CD14-positive monocyte (primary cell): ENCODE results near the gene ABTB2. TPM values are rescaled to one million over a fixed set of nuclear protein-coding genes. Genes with fewer than 3 reads are reported as not detected.

Experiments
- DNase-seq, 3 donors: peaks; one replicate each; pipeline ENCODE4 v3.0.0-alpha.2; 2011 to 2022
- H2AFZ ChIP-seq: 2 replicates; pipeline ENCODE4 v1.6.0; 2012; ENCODE audit warnings: mild to moderate bottlenecking, low read depth, low read length, inconsistent platforms; ENCODE audit not compliant: insufficient read depth, poor library complexity, severe bottlenecking
- H3K27ac ChIP-seq, 2 donors: 1 replicate in 1 of 2; 2 replicates in 1 of 2; pipeline ENCODE4 v1.5.1; 2012 to 2013; ENCODE audit warnings: low read length in 2 of 2, control low read depth in 1 of 2, inconsistent platforms in 1 of 2, low read depth in 1 of 2, mild to moderate bottlenecking in 1 of 2
- H3K27me3 ChIP-seq, 2 donors: one replicate each; pipeline versions ENCODE4 v1.6.0 to v1.6.1; 2011 to 2013; ENCODE audit warnings: low read length in 2 of 2; ENCODE audit not compliant: control insufficient read depth in 2 of 2, insufficient read depth in 2 of 2
- H3K36me3 ChIP-seq, 2 donors: replicated peaks in 1 of 2; 1 replicate in 1 of 2; 2 replicates in 1 of 2; pipeline versions ENCODE4 v1.5.1 to v1.6.1; 2012 to 2013; ENCODE audit warnings: low read length in 2 of 2, control low read depth in 1 of 2, inconsistent platforms in 1 of 2, mild to moderate bottlenecking in 1 of 2; ENCODE audit not compliant: insufficient read depth in 2 of 2, control insufficient read depth in 1 of 2
- H3K4me1 ChIP-seq, 2 donors: 1 replicate in 1 of 2; 2 replicates in 1 of 2; pipeline versions ENCODE4 v1.5.1 to v1.6.1; 2012 to 2013; ENCODE audit warnings: low read length in 2 of 2, control low read depth in 1 of 2, inconsistent platforms in 1 of 2, mild to moderate bottlenecking in 1 of 2, moderate library complexity in 1 of 2; ENCODE audit not compliant: insufficient read depth in 2 of 2, control insufficient read depth in 1 of 2
- H3K4me2 ChIP-seq: replicated peaks from 2 replicates; pipeline ENCODE3; 2012; ENCODE audit warnings: low read length, moderate library complexity, mild to moderate bottlenecking; ENCODE audit not compliant: poor library complexity, severe bottlenecking; ENCODE audit errors: extremely low read depth
- H3K4me3 ChIP-seq, 3 experiments: fragments of 200-600 bp in 1 of 3; sonication (generic) in 1 of 3; replicated peaks in 1 of 3; 1 replicate in 2 of 3; 2 replicates in 1 of 3; pipeline ENCODE4 v1.5.1; 2011 to 2013; ENCODE audit warnings: low read length in 3 of 3, mild to moderate bottlenecking in 3 of 3, control low read depth in 2 of 3, low read depth in 2 of 3, inconsistent platforms in 1 of 3, moderate library complexity in 1 of 3
- H3K79me2 ChIP-seq: 2 replicates; pipeline ENCODE4 v1.6.0; 2012; ENCODE audit warnings: mild to moderate bottlenecking, control low read depth, inconsistent platforms, low read length, moderate library complexity; ENCODE audit not compliant: insufficient read depth
- H3K9ac ChIP-seq: 2 replicates; pipeline ENCODE4 v1.6.0; 2017; ENCODE audit warnings: low read length, mild to moderate bottlenecking; ENCODE audit not compliant: insufficient read depth, poor library complexity, severe bottlenecking
- H3K9me3 ChIP-seq, 2 donors: replicated peaks in 1 of 2; 1 replicate in 1 of 2; 2 replicates in 1 of 2; pipeline versions ENCODE4 v1.5.1 to v1.6.1; 2012 to 2013; ENCODE audit warnings: low read length in 2 of 2, control low read depth in 1 of 2; ENCODE audit not compliant: control insufficient read depth in 1 of 2, insufficient read depth in 1 of 2
- H4K20me1 ChIP-seq: 2 replicates; pipeline ENCODE4 v1.6.0; 2012; ENCODE audit warnings: mild to moderate bottlenecking, low read length, control low read depth, moderate library complexity; ENCODE audit not compliant: insufficient read depth
- H3K27ac Mint-ChIP-seq, 7 donors: one replicate each; pipeline ENCODE4 v1.8.0; 2020; ENCODE audit warnings: mild to moderate bottlenecking in 7 of 7, mixed read lengths in 7 of 7, moderate library complexity in 6 of 7, inconsistent platforms in 2 of 7
- H3K27me3 Mint-ChIP-seq, 3 donors: one replicate each; pipeline ENCODE4 v1.8.0; 2021 to 2022; ENCODE audit warnings: low read depth in 3 of 3, mild to moderate bottlenecking in 3 of 3, mixed read lengths in 3 of 3, moderate library complexity in 3 of 3, inconsistent platforms in 1 of 3
- H3K36me3 Mint-ChIP-seq, 2 donors: one replicate each; pipeline ENCODE4 v1.8.0; 2020; ENCODE audit warnings: mixed read lengths in 2 of 2, inconsistent platforms in 1 of 2, mild to moderate bottlenecking in 1 of 2
- H3K4me1 Mint-ChIP-seq: one replicate; pipeline ENCODE4 v1.8.0; 2020; ENCODE audit warnings: mild to moderate bottlenecking, mixed read lengths
- H3K4me3 Mint-ChIP-seq, 2 donors: one replicate each; pipeline ENCODE4 v1.8.0; 2020; ENCODE audit warnings: mild to moderate bottlenecking in 2 of 2, mixed read lengths in 2 of 2, moderate library complexity in 1 of 2
- H3K9me3 Mint-ChIP-seq, 7 donors: one replicate each; pipeline ENCODE4 v1.8.0; 2020 to 2022; ENCODE audit warnings: mixed read lengths in 7 of 7, mild to moderate bottlenecking in 6 of 7, moderate library complexity in 6 of 7, inconsistent platforms in 2 of 7
- WGBS: methylation state at CpG from one replicate; pipeline ENCODE4 v1.1.5; 2013; ENCODE audit warnings: missing lambda C conversion rate; ENCODE audit not compliant: insufficient coverage; 5-methylcytosine and 5-hydroxymethylcytosine counted together
- intact Hi-C, 2 donors: fragments of 100-400 bp; cut with micrococcal nuclease; formaldehyde crosslinking; loops; one replicate each; pipeline versions ENCODE4 v1.15.0 to v1.15.1; 2023
- polyA plus RNA-seq, 3 donors: library from polyadenylated mRNA; depleted of rRNA in 1 of 3; unstranded in 2 of 3; stranded (reverse) in 1 of 3; fragments of 300-500 nt in 2 of 3; fragments of >200 nt in 1 of 3; fragmentation: Illumina TruSeq in 2 of 3; gene quantifications; 1 replicate in 2 of 3; 2 replicates in 1 of 3; pipeline ENCODE4 v1.2.3, GENCODE V29; 2012 to 2021
- TF ChIP-seq, protein P1 (sequence below): fragments of 200-600 bp; IDR thresholded peaks from one replicate; pipeline ENCODE4 v1.8.0; 2022; ENCODE audit warnings: antibody characterized with exemption, mild to moderate bottlenecking

ABTB2 gene
- polyA plus RNA-seq, 3 donors, result 0.25 to 1.7 (median 0.26) TPM

DNA sequence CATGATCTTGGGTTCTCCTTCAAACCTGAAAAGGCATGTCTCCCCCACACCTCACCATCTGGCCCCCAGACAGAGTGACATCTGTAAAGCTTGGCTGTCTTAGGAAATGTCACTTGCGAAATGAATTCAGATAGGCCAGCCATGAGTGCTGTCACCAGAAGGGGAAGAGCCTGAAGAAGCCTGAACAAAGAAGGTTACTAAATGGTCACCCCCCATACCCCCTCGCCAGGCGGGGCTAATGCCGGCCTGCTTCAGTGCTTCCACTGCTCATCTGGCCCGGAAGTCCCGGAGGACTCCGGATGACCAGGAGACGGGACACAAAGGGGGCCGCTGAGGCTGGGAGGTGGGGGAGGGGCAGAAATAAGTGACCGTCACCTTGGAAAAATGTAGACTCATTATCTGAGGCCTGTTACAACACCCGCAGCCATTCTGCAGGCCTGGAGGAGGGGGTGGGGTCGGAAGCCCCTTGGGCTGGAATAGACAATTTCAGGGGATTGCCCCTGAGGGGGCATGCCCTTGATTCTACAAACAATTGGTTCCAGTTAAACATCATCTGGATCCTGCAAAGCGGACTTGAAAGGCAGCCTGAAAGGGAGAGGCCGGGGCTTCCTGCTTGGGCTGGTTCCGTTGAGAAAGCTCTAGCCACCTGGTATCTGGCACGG, 209.2 kb downstream of the ABTB2 start:
- H3K4me1 ChIP-seq, result peaks cover 26% of the 10 kb centered on the region in 2 donors
- peak overlapping the region; percentile 56 for H3K9ac ChIP-seq
- H3K27ac ChIP-seq, result peak overlapping the region; percentile 67 to 74
- H3K4me1 Mint-ChIP-seq, result peaks cover 34% of the 10 kb centered on the region
- DNase-seq, result peak; percentile 6 to 43 (median 35)
- H3K4me2 ChIP-seq, result peak overlapping the region; percentile 38
- H3K79me2 ChIP-seq, result no peaks in the 10 kb centered on the region
- H2AFZ ChIP-seq, result peak overlapping the region; percentile 63
- WGBS, result 63% methylated on average over 10 of the region's 16 CpGs
- H4K20me1 ChIP-seq, result no peaks in the 10 kb centered on the region
- H3K4me3 Mint-ChIP-seq, result no peak overlapping the region
- H3K9me3 ChIP-seq, result no peaks in the 10 kb centered on the region
- peaks cover 63% of the 10 kb centered on the region in 2 donors for H3K36me3 Mint-ChIP-seq
- intact Hi-C loops, result no loop called here
- no peaks in the 10 kb centered on the region for H3K9me3 Mint-ChIP-seq
- H3K27me3 Mint-ChIP-seq, result peaks cover 0 to 2% (median 0%) of the 10 kb centered on the region in 3 donors
- TF ChIP-seq, protein P1, sequence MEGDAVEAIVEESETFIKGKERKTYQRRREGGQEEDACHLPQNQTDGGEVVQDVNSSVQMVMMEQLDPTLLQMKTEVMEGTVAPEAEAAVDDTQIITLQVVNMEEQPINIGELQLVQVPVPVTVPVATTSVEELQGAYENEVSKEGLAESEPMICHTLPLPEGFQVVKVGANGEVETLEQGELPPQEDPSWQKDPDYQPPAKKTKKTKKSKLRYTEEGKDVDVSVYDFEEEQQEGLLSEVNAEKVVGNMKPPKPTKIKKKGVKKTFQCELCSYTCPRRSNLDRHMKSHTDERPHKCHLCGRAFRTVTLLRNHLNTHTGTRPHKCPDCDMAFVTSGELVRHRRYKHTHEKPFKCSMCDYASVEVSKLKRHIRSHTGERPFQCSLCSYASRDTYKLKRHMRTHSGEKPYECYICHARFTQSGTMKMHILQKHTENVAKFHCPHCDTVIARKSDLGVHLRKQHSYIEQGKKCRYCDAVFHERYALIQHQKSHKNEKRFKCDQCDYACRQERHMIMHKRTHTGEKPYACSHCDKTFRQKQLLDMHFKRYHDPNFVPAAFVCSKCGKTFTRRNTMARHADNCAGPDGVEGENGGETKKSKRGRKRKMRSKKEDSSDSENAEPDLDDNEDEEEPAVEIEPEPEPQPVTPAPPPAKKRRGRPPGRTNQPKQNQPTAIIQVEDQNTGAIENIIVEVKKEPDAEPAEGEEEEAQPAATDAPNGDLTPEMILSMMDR, result no peak
- H3K4me3 ChIP-seq, result peak overlapping the region in 1 of 3 experiments; percentile 29
- peaks cover 51 to 79% of the 10 kb centered on the region in 2 donors for H3K36me3 ChIP-seq
- no peaks in the 10 kb centered on the region for H3K27me3 ChIP-seq
- peak overlapping the region; percentile 77 to 93 (median 83) for H3K27ac Mint-ChIP-seq

DNA sequence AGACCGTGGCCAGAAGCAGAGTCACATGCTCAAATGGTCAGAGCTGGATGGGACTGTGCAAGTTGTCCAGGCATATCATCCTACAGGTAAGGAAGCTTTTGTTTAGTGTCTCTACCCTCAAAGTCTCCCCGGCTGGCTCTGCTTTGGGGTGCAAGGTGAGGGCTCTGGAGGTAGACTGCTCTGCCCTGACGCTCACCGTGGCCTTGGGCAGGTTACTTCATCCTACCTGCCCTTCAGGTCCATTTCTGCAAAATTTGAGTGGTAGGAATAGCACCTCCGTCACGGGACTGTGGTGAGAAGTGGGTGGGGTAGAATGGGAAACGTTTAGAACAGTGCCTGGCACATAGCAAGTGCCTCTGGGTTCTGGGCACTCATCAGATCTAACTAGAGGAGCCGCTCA, 210.2 kb downstream of the ABTB2 start:
- 86% methylated on average over 7 of the region's 8 CpGs for WGBS
- no peak for DNase-seq
- peak overlapping the region; percentile 67 to 74 for H3K27ac ChIP-seq
- TF ChIP-seq, protein P1, result no peak
- H3K9me3 Mint-ChIP-seq, result no peaks in the 10 kb centered on the region
- H3K27me3 ChIP-seq, result no peaks in the 10 kb centered on the region
- peaks cover 15 to 18% of the 10 kb centered on the region in 2 donors for H3K4me1 ChIP-seq
- H3K36me3 Mint-ChIP-seq, result peaks cover 69 to 74% of the 10 kb centered on the region in 2 donors
- H3K4me3 Mint-ChIP-seq, result no peak overlapping the region
- H3K9me3 ChIP-seq, result no peaks in the 10 kb centered on the region
- no peak overlapping the region for H3K4me3 ChIP-seq
- no peaks in the 10 kb centered on the region for H3K27me3 Mint-ChIP-seq
- no peaks in the 10 kb centered on the region for H3K79me2 ChIP-seq
- no peaks in the 10 kb centered on the region for H4K20me1 ChIP-seq
- H2AFZ ChIP-seq, result no peak overlapping the region
- no peak overlapping the region for H3K9ac ChIP-seq
- H3K4me2 ChIP-seq, result no peak overlapping the region
- peaks cover 61 to 89% of the 10 kb centered on the region in 2 donors for H3K36me3 ChIP-seq
- intact Hi-C loops, result no loop called here
- H3K4me1 Mint-ChIP-seq, result peaks cover 24% of the 10 kb centered on the region
- peak overlapping the region in 5 of 7 donors; percentile 12 to 93 (median 77) for H3K27ac Mint-ChIP-seq
